HG02623 (cell line): ENCODE results near the gene ADARB2.
"Not testable (repeated sequence)": the region's sequence is repeated elsewhere in the genome, so short reads cannot be mapped to it uniquely, and the experiment has no call there.

ENCODE experiments used
- ATAC-seq: cut with Tn5 transposase; IDR thresholded peaks from one replicate; pipeline ENCODE4 v1.9.1; 2021; ENCODE audit warnings: moderate library complexity; ENCODE audit not compliant: unreplicated experiment

ADARB2 gene

GRCh38 chr10:1416456-1417037 is 320.8 kb downstream of the ADARB2 start:
- no peak for ATAC-seq

GRCh38 chr10:1414893-1415292 is 322.4 kb downstream of the ADARB2 start:
- ATAC-seq, result no peak

- not testable (repeated sequence) for ATAC-seq
These were observed 323.0 kb downstream of the ADARB2 start for GRCh38 chr10:1414346-1414745.

GRCh38 chr10:1413823-1414222 is 323.5 kb downstream of the ADARB2 start:
- ATAC-seq, result no peak

DNA sequence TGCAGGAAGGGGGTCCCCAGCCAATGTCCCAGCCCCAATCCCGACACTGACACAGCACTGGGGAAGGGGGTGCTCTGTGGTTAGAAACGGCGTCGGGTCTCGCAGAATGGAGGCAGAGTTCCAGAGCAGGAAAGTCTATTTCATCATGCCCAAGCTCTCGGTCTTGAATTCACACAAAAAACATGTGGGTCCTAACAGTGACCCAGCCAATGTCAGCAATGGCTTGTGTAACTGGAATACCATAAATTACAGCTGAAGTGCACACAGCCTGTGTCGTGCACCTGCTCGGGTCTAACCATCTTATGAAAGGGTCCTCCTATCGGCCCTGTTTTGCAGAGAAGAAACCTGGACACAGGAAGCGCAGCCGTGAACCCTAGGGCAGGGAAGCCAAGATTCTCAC is 324.1 kb downstream of the ADARB2 start:
- ATAC-seq, result no peak

GRCh38 chr10:1412531-1413189 is 324.7 kb downstream of the ADARB2 start:
- ATAC-seq, result no peak

- ATAC-seq, result no peak
These were observed 325.4 kb downstream of the ADARB2 start for GRCh38 chr10:1411956-1412355.

DNA sequence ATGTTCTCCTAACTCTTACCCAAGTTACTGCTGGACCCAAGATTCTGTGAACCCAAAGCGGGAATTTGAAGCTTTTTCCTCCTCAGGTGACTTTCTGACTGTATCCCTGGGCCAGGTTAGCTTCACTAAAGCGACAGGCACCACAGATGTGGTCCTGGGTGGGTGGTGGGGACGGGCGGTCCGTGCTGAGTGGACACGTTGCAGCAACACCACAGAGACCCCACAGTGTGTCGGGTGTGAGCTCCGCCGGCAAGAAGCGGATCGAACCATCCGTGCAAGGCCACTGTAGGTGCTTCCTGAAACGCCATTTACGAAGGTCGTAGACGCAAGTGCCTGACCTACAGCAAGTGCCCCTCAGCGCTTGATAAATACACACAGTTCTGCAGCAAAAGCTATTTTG is 325.9 kb downstream of the ADARB2 start:
- no peak for ATAC-seq

GRCh38 chr10:1410469-1411395 is 326.6 kb downstream of the ADARB2 start:
- ATAC-seq, result no peak

GRCh38 chr10:1410032-1410431 is 327.3 kb downstream of the ADARB2 start:
- ATAC-seq, result no peak

GRCh38 chr10:1409392-1409791 is 327.9 kb downstream of the ADARB2 start:
- no peak for ATAC-seq

DNA sequence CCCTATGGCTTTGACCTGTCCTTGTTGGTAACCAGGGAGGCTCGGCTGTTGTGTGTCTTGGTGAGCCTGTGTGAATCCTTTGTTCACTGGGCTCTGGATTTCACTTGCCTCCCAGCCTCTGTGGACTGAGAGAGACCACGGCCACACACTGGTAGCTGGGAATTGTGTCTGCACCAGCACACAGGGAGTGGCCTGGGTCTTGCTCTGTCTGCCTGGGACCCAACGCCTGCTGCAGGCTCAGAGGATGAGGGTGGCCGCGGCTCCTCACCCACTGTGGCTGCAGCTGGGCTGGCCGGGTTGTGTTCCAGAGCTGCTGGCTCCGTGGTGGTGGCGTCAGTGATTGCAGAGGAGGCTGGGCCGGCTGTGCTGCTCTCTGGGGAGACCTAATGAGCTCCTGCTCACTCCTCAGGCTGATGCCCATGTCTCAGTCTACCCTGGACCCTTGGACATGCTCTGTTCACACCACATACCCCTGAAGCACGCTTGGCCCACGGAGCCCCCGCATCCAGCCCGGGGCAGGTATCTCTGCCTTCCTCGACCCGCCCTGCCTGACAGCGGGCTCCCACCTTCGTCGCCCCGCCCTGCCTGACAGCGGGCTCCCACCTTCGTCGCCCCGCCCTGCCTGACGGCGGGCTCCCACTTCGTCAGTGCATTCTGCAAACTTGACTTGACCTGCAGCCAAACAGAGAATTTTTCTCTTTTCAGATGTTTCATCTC is 328.5 kb downstream of the ADARB2 start:
- no peak for ATAC-seq

- ATAC-seq, result no peak
These were observed 330.1 kb downstream of the ADARB2 start for GRCh38 chr10:1406967-1407945.

- no peak for ATAC-seq
These were observed 331.0 kb downstream of the ADARB2 start for GRCh38 chr10:1406132-1406966.

DNA sequence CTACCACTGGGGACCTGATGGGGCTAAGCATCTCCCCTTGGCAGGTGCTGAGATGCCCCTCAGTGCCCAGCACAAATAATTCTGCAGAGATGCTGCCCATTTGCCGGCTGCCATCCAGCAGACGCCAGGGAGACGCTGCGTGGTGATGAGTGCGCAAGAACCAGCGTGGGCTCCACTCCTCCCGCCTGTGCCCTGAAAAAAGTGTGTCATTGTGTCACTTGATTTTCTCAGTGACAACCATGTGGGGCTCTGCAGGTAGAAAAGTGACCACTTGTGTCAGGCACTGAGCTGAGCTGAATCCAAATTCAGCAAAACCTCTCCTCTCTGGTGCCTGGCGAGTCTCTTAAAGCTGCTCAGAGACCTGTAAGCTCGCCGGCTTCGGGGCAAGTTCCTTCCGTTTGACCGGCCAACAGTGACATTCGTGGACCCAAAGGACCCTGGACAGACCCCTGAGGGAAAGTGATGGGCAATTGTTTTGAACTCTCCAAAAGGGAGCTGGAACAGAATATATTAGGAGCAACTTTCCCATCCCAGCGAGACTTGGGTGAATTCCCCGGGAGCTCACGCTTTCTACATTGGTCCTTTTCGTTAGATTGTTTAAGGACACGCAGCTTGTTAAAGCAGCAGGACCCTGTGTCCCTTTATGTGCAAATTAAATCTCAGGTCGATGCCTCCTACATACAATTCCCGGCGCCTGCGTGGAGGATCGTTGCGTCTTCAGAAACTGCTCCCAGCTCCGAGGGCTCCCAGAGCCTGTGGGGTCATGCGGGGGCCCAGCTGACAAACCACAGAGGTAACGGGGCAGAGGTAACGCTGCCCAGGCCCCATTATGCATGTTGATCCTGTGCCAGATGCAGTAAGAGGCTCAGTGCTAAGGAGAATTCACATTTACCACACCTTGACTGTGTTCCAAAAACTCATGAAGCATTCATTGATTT is 332.7 kb downstream of the ADARB2 start:
- ATAC-seq, result no peak

- no peak for ATAC-seq
These were observed 333.6 kb downstream of the ADARB2 start for GRCh38 chr10:1403508-1404322.

DNA sequence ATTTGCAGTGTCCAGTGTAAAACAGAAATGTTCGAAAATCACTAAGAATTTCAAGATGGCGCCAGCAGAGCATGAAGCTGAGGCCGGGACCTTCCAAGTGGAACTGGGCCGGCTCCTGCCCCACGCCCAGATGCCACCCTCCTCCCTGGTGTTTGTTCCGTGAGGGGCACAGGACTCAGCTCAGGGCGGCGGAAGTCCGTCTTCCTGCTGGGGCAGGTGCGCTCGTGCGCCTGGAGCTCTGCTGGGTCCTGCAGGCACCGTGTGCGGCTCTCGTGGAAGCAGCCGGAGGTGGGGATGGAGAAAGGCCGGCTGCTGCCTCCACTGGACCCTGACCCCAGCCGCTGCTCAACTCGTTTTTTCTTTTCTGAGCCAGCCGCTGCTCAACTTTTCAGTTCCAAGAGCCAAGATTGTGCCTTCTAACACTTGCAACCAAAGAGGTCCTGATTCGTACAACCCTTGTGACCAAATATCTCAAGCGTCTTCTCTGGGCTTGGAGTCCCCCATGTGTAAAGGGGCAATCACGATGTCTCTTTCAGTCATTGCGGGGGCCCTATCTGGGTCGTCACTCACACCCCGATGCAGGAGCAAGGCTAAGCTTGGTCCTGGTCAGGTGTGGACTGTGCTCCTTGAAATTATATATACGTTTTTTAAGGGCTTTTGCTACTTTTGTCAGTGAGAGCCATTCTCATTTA is 334.4 kb downstream of the ADARB2 start:
- no peak for ATAC-seq
